Right atrium auricular region (tissue), 2 donors: Measurements from ENCODE around the gene LRRN3. TPM values are rescaled to one million over a fixed set of nuclear protein-coding genes. Genes with fewer than 3 reads are reported as not detected.

ENCODE experiments used
- DNase-seq: peaks from one replicate; pipeline ENCODE4 v3.0.0-alpha.2; 2019; ENCODE audit warnings: low spot score
- H3K27ac ChIP-seq, 2 donors: fragments of 200-600 bp; sonication (generic); 1 replicate in 1 of 2; 2 replicates in 1 of 2; pipeline ENCODE4 v1.5.1; 2016 to 2019
- H3K27me3 ChIP-seq, 2 donors: fragments of 200-600 bp; sonication (generic); one replicate each; pipeline versions ENCODE4 v1.5.1 to v1.6.0; 2017 to 2019
- H3K36me3 ChIP-seq: fragments of 200-600 bp; sonication (generic); one replicate; pipeline ENCODE4 v1.5.1; 2016
- H3K4me1 ChIP-seq, 2 donors: fragments of 200-600 bp; sonication (generic); one replicate each; pipeline versions ENCODE4 v1.5.1 to v1.6.0; 2017 to 2019
- H3K4me3 ChIP-seq, 2 donors: fragments of 200-600 bp; sonication (generic); 1 replicate in 1 of 2; 2 replicates in 1 of 2; pipeline ENCODE4 v1.5.1; 2017 to 2019; ENCODE audit warnings: mild to moderate bottlenecking in 1 of 2, moderate library complexity in 1 of 2
- H3K9me3 ChIP-seq, 2 donors: fragments of 200-600 bp; sonication (generic); one replicate each; pipeline ENCODE4 v1.5.1; 2019
- total RNA-seq, 2 donors: library from RNA; depleted of rRNA; stranded (reverse); fragments of >200 nt; gene quantifications; one replicate each; pipeline ENCODE4 v1.1.0, GENCODE V29; 2016
- TF ChIP-seq, protein P1 (sequence below), 2 donors: fragments of 200-600 bp; sonication (generic); IDR thresholded peaks; one replicate each; pipeline ENCODE4 v1.5.1; 2019; ENCODE audit warnings: antibody characterized with exemption in 2 of 2

Gene LRRN3
- total RNA-seq, 2 donors from 2014 or later = 6.6 to 66.7 TPM

DNA sequence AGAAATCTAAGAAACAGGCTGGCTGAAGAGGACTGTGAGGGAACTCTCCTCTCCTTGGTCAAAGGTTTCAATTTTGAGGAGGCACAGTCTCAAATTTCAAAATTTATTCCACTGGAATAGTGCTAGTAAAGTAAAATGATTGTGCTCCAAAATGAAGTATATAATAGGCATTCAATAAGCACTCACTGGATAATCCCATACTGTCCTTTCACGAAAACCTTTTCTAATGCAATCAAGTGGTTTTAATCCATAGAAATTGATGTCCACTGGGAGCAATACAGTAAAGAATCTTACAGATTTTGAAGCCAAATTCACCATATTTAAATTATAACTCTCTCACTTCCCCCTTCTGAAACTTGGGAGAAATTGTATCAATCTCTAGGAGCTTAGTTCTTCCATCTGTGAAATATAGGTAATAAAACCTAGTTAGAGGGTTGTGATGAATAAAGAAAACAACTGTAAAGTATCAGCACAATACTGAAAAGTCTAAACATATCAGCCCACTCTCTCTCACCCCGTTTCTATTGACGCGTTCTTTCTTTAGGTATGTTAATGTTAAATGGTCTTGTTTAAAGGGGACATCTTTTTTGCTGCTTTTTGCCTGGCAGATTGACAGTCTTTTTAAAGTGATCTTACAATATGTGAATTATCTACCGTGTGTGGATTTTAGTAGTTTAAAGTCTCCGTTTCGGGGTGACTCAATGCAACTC, 40.8 kb upstream of the LRRN3 start:
- Histone ChIP-seq H3K36me3 (no peaks in the 10 kb centered on the region), H3K9me3 (no peaks in the 10 kb centered on the region), H3K4me3 (no peak overlapping the region), H3K27me3 (no peaks in the 10 kb centered on the region), H3K27ac (no peak overlapping the region), H3K4me1 (no peaks in the 10 kb centered on the region)
- no peak for DNase-seq
- TF ChIP-seq, protein P1, sequence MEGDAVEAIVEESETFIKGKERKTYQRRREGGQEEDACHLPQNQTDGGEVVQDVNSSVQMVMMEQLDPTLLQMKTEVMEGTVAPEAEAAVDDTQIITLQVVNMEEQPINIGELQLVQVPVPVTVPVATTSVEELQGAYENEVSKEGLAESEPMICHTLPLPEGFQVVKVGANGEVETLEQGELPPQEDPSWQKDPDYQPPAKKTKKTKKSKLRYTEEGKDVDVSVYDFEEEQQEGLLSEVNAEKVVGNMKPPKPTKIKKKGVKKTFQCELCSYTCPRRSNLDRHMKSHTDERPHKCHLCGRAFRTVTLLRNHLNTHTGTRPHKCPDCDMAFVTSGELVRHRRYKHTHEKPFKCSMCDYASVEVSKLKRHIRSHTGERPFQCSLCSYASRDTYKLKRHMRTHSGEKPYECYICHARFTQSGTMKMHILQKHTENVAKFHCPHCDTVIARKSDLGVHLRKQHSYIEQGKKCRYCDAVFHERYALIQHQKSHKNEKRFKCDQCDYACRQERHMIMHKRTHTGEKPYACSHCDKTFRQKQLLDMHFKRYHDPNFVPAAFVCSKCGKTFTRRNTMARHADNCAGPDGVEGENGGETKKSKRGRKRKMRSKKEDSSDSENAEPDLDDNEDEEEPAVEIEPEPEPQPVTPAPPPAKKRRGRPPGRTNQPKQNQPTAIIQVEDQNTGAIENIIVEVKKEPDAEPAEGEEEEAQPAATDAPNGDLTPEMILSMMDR (IDR thresholded peaks at IDR 0.05) = no peak

- H3K9me3 ChIP-seq = no peaks in the 10 kb centered on the region
- no peak overlapping the region for H3K4me3 ChIP-seq
- no peak overlapping the region for H3K27ac ChIP-seq
- TF ChIP-seq, protein P1 (IDR thresholded peaks at IDR 0.05) = no peak
- H3K36me3 ChIP-seq = no peaks in the 10 kb centered on the region
- no peaks in the 10 kb centered on the region for H3K27me3 ChIP-seq
- H3K4me1 ChIP-seq = no peaks in the 10 kb centered on the region
- no peak for DNase-seq
These were observed 40.0 kb upstream of the LRRN3 start for GRCh38 chr7:111050875-111051416.

- H3K4me3 ChIP-seq = no peak overlapping the region
- no peaks in the 10 kb centered on the region for H3K4me1 ChIP-seq
- no peaks in the 10 kb centered on the region for H3K27me3 ChIP-seq
- H3K9me3 ChIP-seq = no peaks in the 10 kb centered on the region
- no peak overlapping the region for H3K27ac ChIP-seq
- TF ChIP-seq, protein P1 (IDR thresholded peaks at IDR 0.05) = no peak
- H3K36me3 ChIP-seq = no peaks in the 10 kb centered on the region
- no peak for DNase-seq
These were observed 39.1 kb upstream of the LRRN3 start for GRCh38 chr7:111051832-111052231.

GRCh38 chr7:111053035-111053434, 37.9 kb upstream of the LRRN3 start:
- H3K4me1 ChIP-seq = no peaks in the 10 kb centered on the region
- DNase-seq = no peak
- no peaks in the 10 kb centered on the region for H3K27me3 ChIP-seq
- H3K36me3 ChIP-seq = no peaks in the 10 kb centered on the region
- no peak overlapping the region for H3K27ac ChIP-seq
- H3K4me3 ChIP-seq = no peak overlapping the region
- H3K9me3 ChIP-seq = no peaks in the 10 kb centered on the region
- TF ChIP-seq, protein P1 (IDR thresholded peaks at IDR 0.05) = no peak

- Histone ChIP-seq H3K36me3 (no peaks in the 10 kb centered on the region), H3K27ac (no peak overlapping the region), H3K27me3 (no peaks in the 10 kb centered on the region), H3K4me1 (no peaks in the 10 kb centered on the region), H3K9me3 (no peaks in the 10 kb centered on the region), H3K4me3 (no peak overlapping the region)
- no peak for DNase-seq
- TF ChIP-seq, protein P1 (IDR thresholded peaks at IDR 0.05) = no peak
These were observed 34.6 kb upstream of the LRRN3 start for GRCh38 chr7:111056371-111056770.

GRCh38 chr7:111057066-111057465, 33.9 kb upstream of the LRRN3 start:
- Histone ChIP-seq H3K9me3 (no peaks in the 10 kb centered on the region), H3K27me3 (no peaks in the 10 kb centered on the region), H3K4me1 (no peaks in the 10 kb centered on the region), H3K36me3 (no peaks in the 10 kb centered on the region), H3K27ac (no peak overlapping the region), H3K4me3 (no peak overlapping the region)
- TF ChIP-seq, protein P1 (IDR thresholded peaks at IDR 0.05) = no peak
- no peak for DNase-seq
